Neuronal stem cell (in vitro differentiated cells): ENCODE results near the gene ATP8A2.
A peak's percentile ranks its signal among the peaks of the same experiment; 100 is the strongest.

Experiments used
- DNase-seq: peaks from one replicate; pipeline ENCODE4 v3.0.0-alpha.2; 2013; ENCODE audit warnings: low spot score
- H2AFZ ChIP-seq: one replicate; pipeline ENCODE4 v1.6.1; 2013; ENCODE audit warnings: mild to moderate bottlenecking, low read length, inconsistent platforms
- H2AK5ac ChIP-seq: 2 replicates; pipeline ENCODE4 v1.6.1; 2013; ENCODE audit warnings: low read depth, mild to moderate bottlenecking, inconsistent platforms, low read length, moderate library complexity, mixed read lengths
- H2BK120ac ChIP-seq: 2 replicates; pipeline ENCODE4 v1.6.1; 2013; ENCODE audit warnings: low read depth, mild to moderate bottlenecking, inconsistent platforms, low read length, moderate library complexity, mixed read lengths
- H2BK12ac ChIP-seq: one replicate; pipeline ENCODE4 v1.6.1; 2013; ENCODE audit warnings: low read length, inconsistent platforms
- H2BK15ac ChIP-seq: 2 replicates; pipeline ENCODE4 v1.6.1; 2013; ENCODE audit warnings: mild to moderate bottlenecking, low read length, inconsistent platforms, mixed read lengths
- H2BK5ac ChIP-seq: one replicate; pipeline ENCODE4 v1.6.1; 2013; ENCODE audit warnings: inconsistent platforms, mild to moderate bottlenecking, low read length, moderate library complexity
- H3K14ac ChIP-seq: one replicate; pipeline ENCODE4 v1.6.1; 2013; ENCODE audit warnings: low read length, inconsistent platforms
- H3K18ac ChIP-seq: 2 replicates; pipeline ENCODE4 v1.6.1; 2013; ENCODE audit warnings: low read length, inconsistent platforms
- H3K23ac ChIP-seq: 2 replicates; pipeline ENCODE4 v1.6.1; 2013; ENCODE audit warnings: low read depth, mild to moderate bottlenecking, mixed read lengths, low read length, inconsistent platforms; ENCODE audit not compliant: poor library complexity
- H3K27ac ChIP-seq: replicated peaks from 3 replicates; pipeline ENCODE4 v1.5.1; 2013; ENCODE audit warnings: low read length, inconsistent platforms
- H3K27me3 ChIP-seq, 3 experiments: 2 replicates each; pipeline ENCODE4 v1.6.1; 2013; ENCODE audit warnings: low read length in 3 of 3, mild to moderate bottlenecking in 2 of 3, inconsistent platforms in 1 of 3, low read depth in 1 of 3, mixed read lengths in 1 of 3, moderate library complexity in 1 of 3; ENCODE audit not compliant: control insufficient read depth in 3 of 3, insufficient read depth in 3 of 3
- H3K36me3 ChIP-seq, 2 donors: replicated peaks in 1 of 2; 2 replicates each; pipeline ENCODE4 v1.6.1; 2013; ENCODE audit warnings: low read length in 2 of 2; ENCODE audit not compliant: control insufficient read depth in 2 of 2, insufficient read depth in 2 of 2
- H3K4ac ChIP-seq: 2 replicates; pipeline ENCODE4 v1.6.1; 2013; ENCODE audit warnings: inconsistent platforms, mild to moderate bottlenecking, low read length, moderate library complexity
- H3K4me1 ChIP-seq, 2 donors: 1 replicate in 1 of 2; 2 replicates in 1 of 2; pipeline ENCODE4 v1.6.1; 2013; ENCODE audit warnings: low read length in 2 of 2, low read depth in 1 of 2; ENCODE audit not compliant: control insufficient read depth in 2 of 2, insufficient read depth in 1 of 2
- H3K4me2 ChIP-seq: one replicate; pipeline ENCODE4 v1.6.1; 2013; ENCODE audit warnings: mild to moderate bottlenecking, low read length, inconsistent platforms; ENCODE audit not compliant: insufficient read depth, poor library complexity, severe bottlenecking
- H3K4me3 ChIP-seq, 2 donors: 2 replicates each; pipeline ENCODE4 v1.5.1; 2013; ENCODE audit warnings: low read length in 2 of 2, mild to moderate bottlenecking in 2 of 2, inconsistent platforms in 1 of 2, moderate library complexity in 1 of 2
- H3K79me1 ChIP-seq: one replicate; pipeline ENCODE4 v1.6.1; 2013; ENCODE audit warnings: low read depth, mild to moderate bottlenecking, inconsistent platforms, low read length, moderate library complexity
- H3K9ac ChIP-seq: one replicate; pipeline ENCODE4 v1.6.1; 2013; ENCODE audit warnings: mild to moderate bottlenecking, low read depth, low read length, inconsistent platforms; ENCODE audit not compliant: poor library complexity
- H3K9me3 ChIP-seq, 2 donors: replicated peaks in 1 of 2; 2 replicates each; pipeline versions ENCODE3 to v1.6.1; 2013; ENCODE audit warnings: low read length in 2 of 2, mild to moderate bottlenecking in 2 of 2, inconsistent platforms in 1 of 2, low read depth in 1 of 2, mixed read lengths in 1 of 2, moderate library complexity in 1 of 2; ENCODE audit not compliant: control insufficient read depth in 2 of 2, insufficient read depth in 1 of 2
- H4K8ac ChIP-seq: one replicate; pipeline ENCODE4 v1.6.1; 2013; ENCODE audit warnings: low read depth, mild to moderate bottlenecking, inconsistent platforms, low read length, moderate library complexity
- H4K91ac ChIP-seq: one replicate; pipeline ENCODE4 v1.6.1; 2013; ENCODE audit warnings: low read length, low read depth, mild to moderate bottlenecking, inconsistent platforms; ENCODE audit not compliant: poor library complexity
- WGBS, 2 donors: extraction: QIAGEN DNeasy Blood & Tissue Kit; methylation state at CpG; one replicate each; pipeline ENCODE4 v1.1.7; 2013; ENCODE audit warnings: missing lambda C conversion rate in 2 of 2, mixed read lengths in 1 of 2; ENCODE audit not compliant: insufficient read length in 2 of 2, insufficient replicate concordance in 1 of 2; ENCODE audit errors: extremely low coverage in 2 of 2; 5-methylcytosine and 5-hydroxymethylcytosine counted together

Gene ATP8A2

GRCh38 chr13:25690582-25690981 is 318.8 kb downstream of the ATP8A2 start:
- Histone ChIP-seq H3K27ac (no peak overlapping the region), H3K4me2 (no peak overlapping the region), H2BK5ac (no peak overlapping the region), H3K23ac (no peak overlapping the region), H4K91ac (no peak overlapping the region), H3K36me3 (no peaks in the 10 kb centered on the region), H3K18ac (no peak overlapping the region), H4K8ac (no peak overlapping the region), H3K14ac (no peak overlapping the region), H3K4ac (no peak overlapping the region), H3K27me3 (peaks cover 0 to 8% (median 0%) of the 10 kb centered on the region in 3 experiments), H3K79me1 (no peaks in the 10 kb centered on the region), H2BK120ac (no peak overlapping the region), H3K9me3 (no peaks in the 10 kb centered on the region), H2AFZ (no peak overlapping the region), H3K4me3 (no peak overlapping the region), H3K4me1 (peaks cover 0 to 8% of the 10 kb centered on the region in 2 donors), H3K9ac (no peak overlapping the region), H2BK12ac (no peak overlapping the region), H2AK5ac (no peak overlapping the region), H2BK15ac (no peak overlapping the region)
- WGBS, 2 donors: no CpG with 5 or more reads among the region's 2 CpGs
- DNase-seq: no peak

GRCh38 chr13:25691654-25692053 is 319.9 kb downstream of the ATP8A2 start:
- no peaks in the 10 kb centered on the region for H3K79me1 ChIP-seq
- peaks cover 0 to 8% of the 10 kb centered on the region in 2 donors for H3K4me1 ChIP-seq
- no peak overlapping the region for H3K9ac ChIP-seq
- H4K8ac ChIP-seq: no peak overlapping the region
- DNase-seq: no peak
- H3K23ac ChIP-seq: no peak overlapping the region
- H3K4me3 ChIP-seq: no peak overlapping the region
- no peak overlapping the region for H2BK120ac ChIP-seq
- H2BK12ac ChIP-seq: no peak overlapping the region
- peaks cover 0 to 8% (median 0%) of the 10 kb centered on the region in 3 experiments for H3K27me3 ChIP-seq
- no CpG with 5 or more reads among the region's 2 CpGs for WGBS, 2 donors
- no peak overlapping the region for H2BK5ac ChIP-seq
- no peak overlapping the region for H3K4ac ChIP-seq
- H4K91ac ChIP-seq: no peak overlapping the region
- no peak overlapping the region for H2AK5ac ChIP-seq
- no peak overlapping the region for H3K18ac ChIP-seq
- H3K36me3 ChIP-seq: no peaks in the 10 kb centered on the region
- no peak overlapping the region for H3K4me2 ChIP-seq
- no peak overlapping the region for H2AFZ ChIP-seq
- no peak overlapping the region for H3K14ac ChIP-seq
- H3K27ac ChIP-seq: no peak overlapping the region
- H3K9me3 ChIP-seq: no peaks in the 10 kb centered on the region
- no peak overlapping the region for H2BK15ac ChIP-seq

GRCh38 chr13:25692099-25692498 is 320.3 kb downstream of the ATP8A2 start:
- Histone ChIP-seq H2BK5ac (no peak overlapping the region), H4K8ac (no peak overlapping the region), H3K4me2 (no peak overlapping the region), H2BK120ac (no peak overlapping the region), H3K36me3 (no peaks in the 10 kb centered on the region), H3K18ac (no peak overlapping the region), H3K79me1 (no peaks in the 10 kb centered on the region), H3K27ac (no peak overlapping the region), H2AFZ (no peak overlapping the region), H3K14ac (no peak overlapping the region), H3K27me3 (peaks cover 0 to 8% (median 0%) of the 10 kb centered on the region in 3 experiments), H3K4ac (no peak overlapping the region), H3K9me3 (no peaks in the 10 kb centered on the region), H2AK5ac (no peak overlapping the region), H3K4me3 (no peak overlapping the region), H2BK12ac (no peak overlapping the region), H3K4me1 (peaks cover 0 to 8% of the 10 kb centered on the region in 2 donors), H4K91ac (no peak overlapping the region), H3K9ac (no peak overlapping the region), H2BK15ac (no peak overlapping the region), H3K23ac (no peak overlapping the region)
- peak; percentile 11 for DNase-seq
- WGBS, 2 donors: no CpG with 5 or more reads among the region's 7 CpGs

GRCh38 chr13:25699056-25699455 is 327.3 kb downstream of the ATP8A2 start:
- Histone ChIP-seq H3K23ac (no peak overlapping the region), H3K4ac (no peak overlapping the region), H3K27ac (no peak overlapping the region), H2BK120ac (no peak overlapping the region), H3K4me1 (peaks cover 0 to 3% of the 10 kb centered on the region in 2 donors), H3K27me3 (no peaks in the 10 kb centered on the region), H2AK5ac (no peak overlapping the region), H3K9ac (no peak overlapping the region), H3K18ac (no peak overlapping the region), H3K9me3 (peaks cover 0 to 2% of the 10 kb centered on the region in 2 donors), H2BK15ac (no peak overlapping the region), H2BK5ac (no peak overlapping the region), H4K91ac (no peak overlapping the region), H2BK12ac (no peak overlapping the region), H3K14ac (no peak overlapping the region), H3K4me2 (no peak overlapping the region), H3K36me3 (peaks cover 0 to 1% of the 10 kb centered on the region in 2 donors), H2AFZ (no peak overlapping the region), H3K79me1 (no peaks in the 10 kb centered on the region), H4K8ac (no peak overlapping the region), H3K4me3 (no peak overlapping the region)
- WGBS, 2 donors: no CpG with 5 or more reads among the region's 9 CpGs
- no peak for DNase-seq
